GM21526 (cell line): ENCODE measurements around the gene GTPBP6.
"Not testable (repeated sequence)": the region's sequence is repeated elsewhere in the genome, so short reads cannot be mapped to it uniquely, and the experiment has no call there.

ENCODE experiments used
- ATAC-seq: cut with Tn5 transposase; IDR thresholded peaks from one replicate; pipeline ENCODE4 v1.9.1; 2021; ENCODE audit warnings: moderate library complexity; ENCODE audit not compliant: unreplicated experiment, low FRiP score

The GTPBP6 gene

GRCh38 chrX:352582-353314 lies 34.2 kb upstream of the GTPBP6 start:
- ATAC-seq = no peak

DNA sequence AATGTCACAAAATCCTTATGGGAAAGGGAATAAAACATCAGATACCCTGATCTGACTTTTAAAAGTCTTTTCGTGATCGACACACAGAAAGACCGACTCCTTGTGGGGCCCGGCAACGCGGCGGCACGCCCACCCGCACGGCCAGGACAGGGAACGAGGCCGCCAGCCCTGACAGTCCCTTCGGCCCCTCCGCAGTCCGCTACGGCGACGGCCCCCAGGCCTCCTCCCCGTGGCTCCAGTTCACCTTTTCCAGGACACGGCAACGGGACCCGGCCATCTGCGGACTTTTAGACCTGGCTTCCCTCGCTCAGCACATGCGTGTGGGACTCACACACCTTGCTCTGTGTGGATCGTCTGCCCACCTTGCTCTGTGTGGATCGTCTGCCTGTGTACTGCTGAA lies 33.6 kb upstream of the GTPBP6 start:
- no peak for ATAC-seq

- ATAC-seq = no peak
These were observed 33.1 kb upstream of the GTPBP6 start for GRCh38 chrX:351736-352135.

DNA sequence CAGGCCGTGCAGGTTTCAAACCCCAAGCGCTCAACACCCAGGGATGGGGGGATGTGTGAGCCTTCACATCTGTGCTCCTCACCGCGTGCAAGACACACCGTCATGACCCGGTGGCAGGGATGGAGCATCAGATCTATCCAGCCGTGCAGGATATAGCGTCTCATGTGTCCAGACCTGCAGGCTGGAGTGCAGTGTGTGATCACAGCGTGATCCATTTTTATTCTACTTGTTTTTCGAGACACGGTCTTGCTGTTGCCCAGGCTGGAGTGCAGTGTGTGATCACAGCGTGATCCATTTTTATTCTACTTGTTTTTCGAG lies 32.7 kb upstream of the GTPBP6 start:
- not testable (repeated sequence) for ATAC-seq

- ATAC-seq = no peak
These were observed 32.1 kb upstream of the GTPBP6 start for GRCh38 chrX:350534-351323.

- ATAC-seq = no peak
These were observed 31.5 kb upstream of the GTPBP6 start for GRCh38 chrX:350148-350533.

GRCh38 chrX:349702-350101 lies 31.1 kb upstream of the GTPBP6 start:
- no peak for ATAC-seq

DNA sequence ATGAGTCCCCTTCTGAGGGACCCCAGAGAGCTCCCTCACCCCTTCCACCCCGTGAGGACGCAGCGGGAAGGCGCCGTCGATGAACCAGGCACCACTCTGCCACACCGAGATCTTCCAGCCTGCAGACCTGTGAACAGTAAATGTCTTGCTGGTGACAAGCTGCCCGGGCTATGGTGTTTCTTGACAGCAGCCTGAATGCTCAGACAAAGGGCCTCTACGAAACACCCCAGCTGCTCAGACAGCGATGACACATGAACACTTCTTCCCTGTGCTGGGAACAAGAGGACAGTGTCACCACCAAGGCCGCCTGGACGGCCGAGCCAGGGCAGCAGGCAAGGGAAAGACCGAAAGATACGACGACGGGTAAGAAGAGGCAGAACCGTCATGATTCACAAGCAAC lies 30.6 kb upstream of the GTPBP6 start:
- no peak for ATAC-seq

DNA sequence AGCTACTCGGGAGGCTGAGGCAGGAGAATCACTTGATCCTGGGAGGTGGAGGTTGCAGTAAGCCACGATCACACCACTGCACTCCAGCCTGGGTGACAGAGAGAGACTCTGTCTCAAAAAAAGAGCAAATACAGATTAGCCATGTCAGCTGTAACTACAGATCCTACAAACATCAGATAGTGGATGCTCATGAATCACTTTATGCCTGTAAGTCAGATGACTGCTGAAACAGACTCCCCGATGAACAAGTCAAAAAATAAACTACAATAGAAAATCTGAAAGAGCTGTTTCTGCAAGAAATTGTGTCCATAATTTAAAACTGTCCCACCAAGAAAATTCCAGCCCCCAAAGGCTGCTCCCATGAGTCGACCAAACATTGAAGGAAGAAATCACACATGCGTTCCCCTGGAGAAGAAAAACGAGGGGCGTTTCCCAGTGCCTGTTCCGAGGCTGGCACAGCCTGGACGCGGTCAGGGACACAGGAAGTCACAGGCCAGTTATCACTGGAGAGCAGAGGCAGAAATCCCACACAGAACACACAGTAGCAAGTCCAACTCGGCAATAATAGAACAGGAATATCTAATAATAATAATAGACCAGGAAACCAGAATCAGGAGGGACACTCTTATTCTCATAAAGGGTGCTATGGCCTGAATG lies 30.0 kb upstream of the GTPBP6 start:
- ATAC-seq = no peak

GRCh38 chrX:347351-348117 lies 28.9 kb upstream of the GTPBP6 start:
- no peak for ATAC-seq

GRCh38 chrX:346034-346813 lies 27.6 kb upstream of the GTPBP6 start:
- no peak for ATAC-seq

DNA sequence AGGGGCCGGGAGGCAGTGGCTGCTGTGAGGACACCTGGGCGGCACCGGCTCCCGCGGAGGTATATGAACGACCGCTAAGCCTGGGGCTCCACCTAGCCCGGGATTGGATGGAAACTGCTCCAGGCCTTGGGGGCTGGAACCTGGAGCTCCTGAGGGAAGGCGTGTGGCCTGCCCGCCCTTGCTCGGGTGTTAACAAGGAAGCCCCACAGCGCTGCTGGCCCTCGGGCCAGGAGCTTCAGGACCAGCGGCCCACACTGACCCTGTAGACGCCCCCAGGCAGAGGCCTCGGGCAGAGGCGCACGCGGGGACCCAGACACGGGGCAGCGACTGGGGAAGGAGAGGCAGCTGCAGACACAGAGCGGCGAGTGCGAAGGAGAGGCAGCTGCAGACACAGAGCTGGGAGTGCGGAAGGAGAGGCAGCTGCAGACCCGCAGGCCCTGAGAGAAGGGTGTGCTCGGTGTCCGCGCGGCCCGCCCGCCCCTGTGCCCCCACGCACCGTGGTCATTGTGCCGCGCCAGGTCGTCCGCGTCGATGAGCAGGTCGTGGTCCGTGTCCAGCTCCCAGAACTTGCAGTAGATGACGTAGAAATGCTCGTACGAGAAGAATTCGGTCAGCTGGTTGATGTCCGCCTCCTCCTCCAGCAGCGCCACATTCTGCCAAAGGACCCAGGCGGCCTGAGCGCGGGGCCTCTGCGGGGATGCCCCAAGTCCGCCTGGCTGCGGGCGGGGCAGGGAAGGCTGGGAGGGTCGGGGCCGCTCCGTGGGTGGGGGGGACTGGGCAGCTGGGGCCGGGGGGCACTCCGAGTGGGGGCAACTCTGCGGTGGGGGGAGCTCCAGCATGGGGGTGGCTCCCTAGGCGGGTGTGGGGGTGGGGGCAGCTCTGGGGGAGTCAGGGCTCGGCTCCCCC lies 26.7 kb upstream of the GTPBP6 start:
- ATAC-seq = no peak

DNA sequence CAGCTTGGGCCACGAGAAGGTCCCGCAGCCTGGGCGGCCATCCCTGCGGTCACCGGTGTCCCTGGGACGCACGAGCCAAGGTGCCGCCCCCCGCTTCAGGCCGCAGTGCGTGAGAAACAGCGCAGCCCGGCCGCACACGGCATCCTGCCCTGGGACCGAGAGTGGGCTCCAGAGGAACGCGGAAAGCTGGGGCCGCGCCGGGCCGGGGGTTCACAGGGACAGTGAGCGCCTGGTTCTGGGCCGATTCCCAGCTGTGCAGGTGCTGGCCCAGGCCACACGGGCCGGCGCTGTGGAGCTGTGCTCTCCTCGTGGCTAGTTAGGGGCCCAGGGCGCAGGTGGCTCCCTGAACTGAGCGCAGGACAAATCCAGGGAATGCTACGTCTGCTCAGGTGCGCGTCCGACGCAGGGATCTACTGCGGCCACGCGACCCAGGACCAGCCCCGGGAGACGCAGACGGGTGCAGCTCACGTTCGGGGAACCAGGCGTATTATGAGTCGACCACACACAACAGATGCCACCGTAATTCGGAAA lies 25.8 kb upstream of the GTPBP6 start:
- no peak for ATAC-seq

DNA sequence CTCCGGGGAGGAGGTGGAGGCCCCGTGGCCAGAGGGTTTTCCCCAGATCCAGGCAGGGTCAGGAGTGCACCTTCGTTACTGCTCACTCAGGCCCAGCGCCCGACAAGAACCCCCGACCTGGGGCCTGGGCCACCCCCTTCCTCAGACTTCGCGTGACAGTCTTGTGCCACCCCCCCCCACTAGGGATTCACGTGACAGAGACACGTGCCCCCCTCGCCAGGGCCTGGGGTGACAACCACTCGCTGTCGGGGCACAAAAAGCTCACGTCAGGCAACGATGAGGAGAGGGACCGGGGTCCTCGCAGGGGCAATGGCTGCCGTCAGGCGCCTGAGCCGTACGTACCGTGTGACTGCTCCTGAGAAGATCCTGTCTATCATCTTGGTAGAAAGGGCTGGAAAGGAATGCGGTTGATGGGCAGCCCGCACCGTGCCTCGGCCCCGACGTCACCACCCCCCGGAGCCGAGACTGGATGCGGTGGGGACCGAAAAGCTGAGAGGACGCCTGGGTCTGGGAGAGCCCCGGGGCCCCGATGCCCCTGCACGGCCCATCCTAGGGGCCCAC lies 23.0 kb upstream of the GTPBP6 start:
- ATAC-seq = no peak

DNA sequence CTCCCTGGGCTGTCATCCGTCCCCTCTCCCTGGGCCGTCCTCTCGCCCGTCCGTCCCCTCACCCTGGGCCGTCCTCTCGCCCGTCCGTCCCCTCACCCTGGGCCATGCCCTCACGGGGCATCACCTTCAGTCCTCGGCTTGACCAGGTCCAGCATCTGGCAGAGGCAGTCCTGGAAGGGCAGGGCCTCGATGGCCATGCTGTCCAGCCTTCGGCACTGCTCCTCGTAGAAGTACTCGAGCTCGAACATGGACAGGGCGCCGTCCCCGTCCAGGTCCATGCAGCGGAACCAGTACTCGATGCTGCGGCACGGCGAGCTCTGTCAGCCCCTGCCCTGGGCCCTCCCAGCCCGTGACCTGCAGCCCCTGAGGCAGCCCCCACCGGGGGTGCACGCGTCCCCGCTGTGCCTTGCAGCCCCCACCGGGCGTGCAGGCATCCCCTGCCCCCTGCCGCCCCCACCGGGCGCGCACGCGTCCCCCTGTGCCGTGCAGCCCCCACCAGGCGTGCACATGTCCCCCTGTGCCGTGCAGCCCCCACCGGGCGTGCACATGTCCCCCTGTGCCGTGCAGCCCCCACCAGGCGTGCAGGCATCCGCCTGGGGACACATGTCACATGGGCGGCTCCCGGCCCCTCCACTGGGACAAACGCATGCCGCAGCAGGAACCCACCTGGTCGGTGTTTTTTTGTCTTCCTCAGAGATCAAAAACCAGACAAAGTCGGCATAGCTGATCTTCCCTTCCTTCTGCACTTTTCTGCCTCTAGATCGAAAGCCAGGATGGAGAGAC lies 22.2 kb upstream of the GTPBP6 start:
- no peak for ATAC-seq

- no peak for ATAC-seq
These were observed 21.5 kb upstream of the GTPBP6 start for GRCh38 chrX:340121-340520.

- ATAC-seq = no peak
These were observed 20.3 kb upstream of the GTPBP6 start for GRCh38 chrX:338836-339400.
